Sigmoid colon (tissue), 7 donors: ENCODE measurements around the gene C4A. TPM values are rescaled to one million over a fixed set of nuclear protein-coding genes. Genes with fewer than 3 reads are reported as not detected.
"Not testable (repeated sequence)": the region's sequence is repeated elsewhere in the genome, so short reads cannot be mapped to it uniquely, and the experiment has no call there.

Experiments
- DNase-seq: peaks from one replicate; pipeline ENCODE4 v3.0.0-alpha.2; 2019
- H3K27ac ChIP-seq, 4 donors: fragments of 200-600 bp; sonication (generic); one replicate each; pipeline ENCODE4 v1.5.1; 2016 to 2019; ENCODE audit warnings: mild to moderate bottlenecking in 1 of 4
- H3K27me3 ChIP-seq, 3 donors: fragments of 200-600 bp; sonication (generic); one replicate each; pipeline ENCODE4 v1.5.1; 2019; ENCODE audit warnings: mild to moderate bottlenecking in 1 of 3
- H3K36me3 ChIP-seq, 4 donors: fragments of 200-600 bp; sonication (generic); one replicate each; pipeline ENCODE4 v1.5.1; 2016 to 2019
- H3K4me1 ChIP-seq, 4 donors: fragments of 200-600 bp; sonication (generic); one replicate each; pipeline ENCODE4 v1.5.1; 2017 to 2019
- H3K4me3 ChIP-seq, 4 donors: fragments of 200-600 bp; sonication (generic); one replicate each; pipeline ENCODE4 v1.5.1; 2017 to 2019; ENCODE audit warnings: mild to moderate bottlenecking in 2 of 4, moderate library complexity in 1 of 4
- H3K9me3 ChIP-seq, 4 donors: fragments of 200-600 bp in 3 of 4; sonication (generic) in 3 of 4; one replicate each; pipeline versions ENCODE4 v1.5.1 to v1.6.1; 2013 to 2019
- POLR2A ChIP-seq, 2 donors: fragments of 450-650 bp; IDR thresholded peaks; one replicate each; pipeline ENCODE4 v1.6.1; 2016; ENCODE audit warnings: antibody characterized with exemption in 2 of 2, mild to moderate bottlenecking in 2 of 2, moderate library complexity in 2 of 2
- POLR2AphosphoS5 ChIP-seq, 4 donors: sonication (generic); formaldehyde crosslinking; IDR thresholded peaks; one replicate each; pipeline ENCODE4 v1.6.1; 2017; ENCODE audit warnings: antibody characterized with exemption in 4 of 4
- WGBS, 2 donors: extraction: QIAGEN DNeasy Blood & Tissue Kit; methylation state at CpG; one replicate each; pipeline ENCODE4 v1.1.7; 2013; 5-methylcytosine and 5-hydroxymethylcytosine counted together
- intact Hi-C: fragments of 100-400 bp; cut with DNase I; formaldehyde crosslinking; loops from one replicate; pipeline ENCODE4 v1.15.1; 2023
- polyA plus RNA-seq, 3 donors: library from polyadenylated mRNA; stranded (reverse); fragments of 200-250 nt; gene quantifications; one replicate each; pipeline ENCODE4 v1.2.3, GENCODE V29; 2013
- total RNA-seq, 4 donors: library from RNA; depleted of rRNA; stranded (reverse); fragments of >200 nt; gene quantifications; one replicate each; pipeline ENCODE4 v1.1.0, GENCODE V29; 2016
- TF ChIP-seq, protein P1 (sequence below), 4 experiments: fragments of 450-650 bp in 3 of 4; fragments of 200-600 bp in 1 of 4; IDR thresholded peaks; one replicate each; pipeline ENCODE4 v1.5.1; 2016 to 2019; ENCODE audit warnings: antibody characterized with exemption in 4 of 4, mild to moderate bottlenecking in 3 of 4, moderate library complexity in 2 of 4
- donor health status: healthy with polysubstance abuse.
- donor health status: Bipolar disorder and iron deficiency.
- donor health status: healthy.

The C4A gene
- total and polyA plus RNA-seq, 7 donors: 2.3 to 254 (median 63.4) TPM

DNA sequence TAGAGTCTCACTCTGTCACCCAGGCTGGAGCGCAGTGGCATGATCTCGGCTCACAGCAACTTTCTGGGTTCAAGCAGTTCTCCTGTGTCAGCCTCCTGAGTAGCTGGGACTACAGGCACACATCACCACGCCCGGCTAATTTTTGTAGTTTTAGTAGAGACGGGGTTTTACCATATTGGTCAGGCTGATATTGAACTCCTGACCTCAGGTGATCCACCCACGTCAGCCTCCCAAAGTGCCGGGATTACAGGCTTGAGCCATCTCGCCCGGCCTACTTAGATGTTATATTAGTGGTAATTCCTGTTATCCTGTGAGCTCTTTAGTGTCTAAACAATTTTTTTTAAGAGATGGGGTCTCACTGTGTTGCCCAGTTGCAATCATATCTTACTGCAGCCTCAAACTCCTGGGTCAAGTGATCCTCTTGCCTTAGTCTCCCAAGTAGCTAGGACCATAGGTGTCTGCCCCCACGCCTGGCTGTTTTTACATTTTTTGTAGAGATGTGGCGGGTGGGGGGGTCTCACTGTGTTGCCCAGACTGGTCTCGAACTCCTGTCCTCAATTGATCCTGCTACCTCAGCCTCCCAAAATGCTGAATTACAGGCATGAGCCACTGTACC lies 3.9 kb upstream of the C4A start:
- Histone ChIP-seq H3K9me3 (no peaks in the 10 kb centered on the region), H3K4me1 (peaks cover 0 to 13% (median 8%) of the 10 kb centered on the region in 4 donors), H3K4me3 (no peak overlapping the region), H3K27me3 (no peaks in the 10 kb centered on the region), H3K27ac (no peak overlapping the region), H3K36me3 (peaks cover 0 to 11% (median 9%) of the 10 kb centered on the region in 4 donors)
- 95 to 96% methylated on average over 12 of the region's 12 CpGs for WGBS, 2 donors
- peak; percentile 46 for DNase-seq
- intact Hi-C loops: loop anchor here (10.0 kb wide), 1 partner anchor 217 kb away; the partner anchor contains the start of genes GPSM3 and PBX2
- no peak for TF ChIP-seq POLR2A (IDR thresholded peaks at IDR 0.05)
- TF ChIP-seq, protein P1, sequence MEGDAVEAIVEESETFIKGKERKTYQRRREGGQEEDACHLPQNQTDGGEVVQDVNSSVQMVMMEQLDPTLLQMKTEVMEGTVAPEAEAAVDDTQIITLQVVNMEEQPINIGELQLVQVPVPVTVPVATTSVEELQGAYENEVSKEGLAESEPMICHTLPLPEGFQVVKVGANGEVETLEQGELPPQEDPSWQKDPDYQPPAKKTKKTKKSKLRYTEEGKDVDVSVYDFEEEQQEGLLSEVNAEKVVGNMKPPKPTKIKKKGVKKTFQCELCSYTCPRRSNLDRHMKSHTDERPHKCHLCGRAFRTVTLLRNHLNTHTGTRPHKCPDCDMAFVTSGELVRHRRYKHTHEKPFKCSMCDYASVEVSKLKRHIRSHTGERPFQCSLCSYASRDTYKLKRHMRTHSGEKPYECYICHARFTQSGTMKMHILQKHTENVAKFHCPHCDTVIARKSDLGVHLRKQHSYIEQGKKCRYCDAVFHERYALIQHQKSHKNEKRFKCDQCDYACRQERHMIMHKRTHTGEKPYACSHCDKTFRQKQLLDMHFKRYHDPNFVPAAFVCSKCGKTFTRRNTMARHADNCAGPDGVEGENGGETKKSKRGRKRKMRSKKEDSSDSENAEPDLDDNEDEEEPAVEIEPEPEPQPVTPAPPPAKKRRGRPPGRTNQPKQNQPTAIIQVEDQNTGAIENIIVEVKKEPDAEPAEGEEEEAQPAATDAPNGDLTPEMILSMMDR (IDR thresholded peaks at IDR 0.05): no peak

DNA sequence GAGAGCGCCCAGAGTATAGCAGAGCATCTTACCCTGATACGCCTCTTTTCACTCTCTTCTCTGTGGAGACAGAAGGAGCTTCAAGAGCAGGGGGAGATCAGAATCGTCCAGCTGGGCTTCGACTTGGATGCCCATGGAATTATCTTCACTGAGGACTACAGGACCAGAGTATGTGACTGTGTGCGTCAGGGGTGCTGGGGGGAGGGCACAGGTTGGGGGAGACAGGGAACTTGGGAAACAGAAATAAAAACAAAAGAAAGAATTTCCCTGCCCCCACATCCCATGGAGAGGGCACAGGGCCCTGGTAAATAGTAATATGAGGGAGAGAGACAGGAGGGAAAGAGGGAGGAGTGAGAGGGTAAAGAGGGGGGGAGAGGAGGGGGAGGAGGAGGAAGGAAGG lies 3.0 kb upstream of the C4A start:
- WGBS, 2 donors: 85 to 95% methylated on average over 5 of the region's 5 CpGs
- no peak for TF ChIP-seq POLR2AphosphoS5 (IDR thresholded peaks at IDR 0.05)
- TF ChIP-seq, protein P1 (IDR thresholded peaks at IDR 0.05): no peak
- Histone ChIP-seq H3K27me3 (no peaks in the 10 kb centered on the region), H3K27ac (no peak overlapping the region), H3K9me3 (no peaks in the 10 kb centered on the region), H3K36me3 (peaks cover 0 to 11% (median 9%) of the 10 kb centered on the region in 4 donors), H3K4me3 (no peak overlapping the region), H3K4me1 (peaks cover 0 to 4% (median 0%) of the 10 kb centered on the region in 4 donors)
- intact Hi-C loops: loop anchor here (10.0 kb wide), 1 partner anchor 216 kb away; the partner anchor contains the start of genes GPSM3 and PBX2
- DNase-seq: no peak

DNA sequence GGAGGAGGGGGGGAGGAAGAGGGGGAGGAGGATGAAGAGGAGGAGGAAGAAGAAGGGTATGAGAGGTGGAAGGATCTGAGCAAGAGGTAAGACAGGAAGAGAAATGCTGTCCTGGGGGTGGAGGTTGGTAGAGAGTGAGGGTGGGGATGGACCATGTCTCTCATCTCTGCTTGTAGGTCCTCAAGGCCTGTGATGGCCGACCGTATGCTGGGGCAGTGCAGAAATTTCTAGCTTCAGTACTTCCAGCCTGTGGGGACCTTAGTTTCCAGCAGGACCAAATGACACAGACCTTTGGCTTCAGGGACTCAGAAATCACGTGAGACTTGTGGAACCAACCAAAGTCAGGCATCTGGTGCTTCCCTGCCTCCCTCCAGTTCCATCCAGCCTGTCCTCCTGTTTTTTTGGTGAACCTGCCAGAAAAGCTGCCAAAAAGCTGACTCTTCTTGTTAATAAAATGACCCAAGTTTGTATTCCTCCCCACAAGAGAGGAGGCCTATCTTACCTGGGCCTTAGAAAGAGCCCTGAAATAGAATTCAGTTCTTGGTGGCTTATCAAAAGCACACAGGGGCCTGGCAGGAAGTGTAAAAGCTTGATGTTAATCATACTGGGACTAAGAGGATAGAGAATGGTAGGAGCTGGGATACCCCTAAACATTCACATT lies 2.5 kb upstream of the C4A start:
- H3K4me3 ChIP-seq: no peak overlapping the region
- H3K36me3 ChIP-seq: peaks cover 0 to 11% (median 9%) of the 10 kb centered on the region in 4 donors
- H3K27me3 ChIP-seq: no peaks in the 10 kb centered on the region
- 88 to 96% methylated on average over 3 of the region's 3 CpGs for WGBS, 2 donors
- peak; percentile 46 for DNase-seq
- no peaks in the 10 kb centered on the region for H3K4me1 ChIP-seq
- TF ChIP-seq, protein P1 (IDR thresholded peaks at IDR 0.05): no peak
- H3K9me3 ChIP-seq: no peaks in the 10 kb centered on the region
- intact Hi-C loops: loop anchor here (10.0 kb wide), 1 partner anchor 215 kb away; the partner anchor contains the start of genes GPSM3 and PBX2
- peak overlapping the region in 2 of 4 donors; percentile 1 to 17 for H3K27ac ChIP-seq

DNA sequence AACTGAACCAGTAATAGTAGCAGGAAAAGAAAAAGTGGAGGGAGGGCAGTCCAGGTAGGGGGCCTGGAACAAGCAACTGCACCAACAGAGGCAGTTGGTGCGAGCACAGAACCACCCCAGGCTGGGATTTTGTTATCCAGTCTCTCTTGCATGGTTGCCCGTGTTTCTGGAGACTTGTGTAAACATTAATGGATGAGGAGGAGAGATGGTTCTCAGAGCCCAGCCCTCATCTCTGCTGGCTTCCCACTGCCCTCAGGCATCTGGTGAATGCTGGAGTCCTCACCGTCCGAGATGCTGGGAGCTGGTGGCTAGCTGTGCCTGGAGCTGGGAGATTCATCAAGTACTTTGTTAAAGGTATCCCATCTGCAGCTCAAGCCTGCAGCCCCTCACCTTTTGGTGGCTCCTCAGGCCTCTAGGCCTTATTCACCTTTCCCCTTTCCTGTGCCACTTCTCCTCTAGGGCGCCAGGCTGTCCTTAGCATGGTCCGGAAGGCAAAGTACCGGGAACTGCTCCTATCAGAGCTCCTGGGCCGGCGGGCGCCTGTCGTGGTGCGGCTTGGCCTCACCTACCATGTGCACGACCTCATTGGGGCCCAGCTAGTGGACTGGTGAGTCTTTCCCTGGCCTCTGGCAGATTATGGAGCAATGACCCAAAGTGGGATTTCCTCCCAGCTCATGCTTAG lies 1.5 kb upstream of the C4A start:
- H3K4me1 ChIP-seq, intact Hi-C loops, H3K9me3 ChIP-seq, H3K27me3 ChIP-seq, H3K4me3 ChIP-seq, H3K27ac ChIP-seq: not testable (repeated sequence)
- peak; percentile 39 for DNase-seq
- 92 to 95% methylated on average over 13 of the region's 13 CpGs for WGBS, 2 donors
- H3K36me3 ChIP-seq: peaks cover 0 to 11% (median 9%) of the 10 kb centered on the region in 4 donors

DNA sequence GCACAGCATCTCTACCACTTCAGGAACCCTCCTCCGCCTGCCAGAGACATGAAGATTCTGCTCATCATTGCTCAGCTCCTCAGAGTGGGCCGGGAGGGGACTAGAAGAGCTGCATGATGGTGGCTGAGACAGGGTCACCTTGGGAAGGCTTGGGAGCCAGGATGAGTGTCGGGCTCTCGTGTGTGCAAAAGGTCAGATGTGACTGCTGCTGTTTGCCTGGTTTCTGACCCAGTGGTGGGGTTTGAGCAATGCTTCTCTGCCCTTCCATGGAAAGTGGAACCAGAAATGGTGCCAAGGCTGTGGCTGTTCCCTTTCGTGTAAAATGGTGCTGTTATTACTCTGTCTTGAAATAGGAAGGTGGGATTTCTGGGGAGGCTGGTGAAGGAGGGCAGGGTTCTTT lies 859 bp upstream of the C4A start:
- DNase-seq, H3K4me3 ChIP-seq, H3K9me3 ChIP-seq, H3K4me1 ChIP-seq, intact Hi-C loops, H3K27ac ChIP-seq, H3K27me3 ChIP-seq: not testable (repeated sequence)
- no CpG with 5 or more reads among the region's 5 CpGs for WGBS, 2 donors
- peaks cover 0 to 11% (median 9%) of the 10 kb centered on the region in 4 donors for H3K36me3 ChIP-seq

DNA sequence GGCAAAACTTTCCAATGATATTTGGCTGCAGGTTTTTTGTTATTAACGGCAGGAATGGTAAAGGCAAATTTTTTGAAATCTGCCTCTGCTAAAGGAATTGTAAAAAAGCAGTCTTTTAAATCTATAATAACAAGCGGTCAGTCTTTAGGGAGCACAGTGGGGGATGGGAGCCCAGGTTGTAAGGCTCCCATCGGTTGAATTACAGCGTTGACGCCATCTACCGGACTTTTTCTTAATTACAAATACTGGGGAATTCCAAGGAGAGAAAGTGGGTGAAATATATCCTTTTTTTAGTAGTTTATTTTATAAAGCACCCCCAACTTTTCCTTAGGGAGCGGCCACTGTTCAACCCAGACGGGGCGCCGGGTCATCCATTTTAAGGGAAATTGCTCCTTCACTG lies 7.5 kb downstream of the C4A start:
- H3K9me3 ChIP-seq, H3K4me1 ChIP-seq, H3K36me3 ChIP-seq, DNase-seq, H3K4me3 ChIP-seq, H3K27ac ChIP-seq, H3K27me3 ChIP-seq, intact Hi-C loops: not testable (repeated sequence)
- no CpG with 5 or more reads among the region's 10 CpGs for WGBS, 2 donors

DNA sequence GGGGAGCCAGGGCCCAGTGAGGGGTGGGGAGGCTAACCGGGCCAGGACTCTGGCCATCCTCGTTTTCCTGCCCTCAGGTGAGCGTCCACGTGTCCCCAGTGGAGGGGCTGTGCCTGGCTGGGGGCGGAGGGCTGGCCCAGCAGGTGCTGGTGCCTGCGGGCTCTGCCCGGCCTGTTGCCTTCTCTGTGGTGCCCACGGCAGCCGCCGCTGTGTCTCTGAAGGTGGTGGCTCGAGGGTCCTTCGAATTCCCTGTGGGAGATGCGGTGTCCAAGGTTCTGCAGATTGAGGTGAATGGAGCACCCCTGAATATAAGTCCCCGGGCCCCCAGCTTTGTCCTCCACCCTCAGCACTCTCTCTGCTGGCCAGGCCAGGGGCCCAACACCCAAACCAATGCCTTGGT lies 12.6 kb downstream of the C4A start:
- peak; percentile 40 for DNase-seq
- H3K27me3 ChIP-seq, H3K27ac ChIP-seq, H3K4me1 ChIP-seq, H3K4me3 ChIP-seq, H3K36me3 ChIP-seq, H3K9me3 ChIP-seq, intact Hi-C loops: not testable (repeated sequence)
- 94 to 97% methylated on average over 9 to 10 of the region's 14 CpGs for WGBS, 2 donors

DNA sequence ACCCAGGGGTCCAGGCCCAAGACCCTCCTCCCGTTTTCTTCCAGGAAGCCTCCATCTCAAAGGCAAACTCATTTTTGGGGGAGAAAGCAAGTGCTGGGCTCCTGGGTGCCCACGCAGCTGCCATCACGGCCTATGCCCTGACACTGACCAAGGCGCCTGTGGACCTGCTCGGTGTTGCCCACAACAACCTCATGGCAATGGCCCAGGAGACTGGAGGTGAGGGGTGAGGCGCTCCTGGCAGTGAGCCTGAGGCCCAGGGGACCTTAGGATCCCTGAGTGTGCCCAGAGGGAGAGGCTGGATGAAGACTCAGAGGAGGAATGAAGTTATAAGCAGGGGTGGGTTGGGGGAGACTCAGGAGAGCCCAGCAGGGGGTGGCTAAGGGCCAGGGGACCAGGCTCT lies 14.5 kb downstream of the C4A start:
- WGBS, 2 donors: 92 to 94% methylated on average over 6 of the region's 6 CpGs
- H3K27me3 ChIP-seq, H3K36me3 ChIP-seq, H3K4me1 ChIP-seq, intact Hi-C loops, H3K27ac ChIP-seq, H3K9me3 ChIP-seq, H3K4me3 ChIP-seq: not testable (repeated sequence)
- peak; percentile 53 for DNase-seq

DNA sequence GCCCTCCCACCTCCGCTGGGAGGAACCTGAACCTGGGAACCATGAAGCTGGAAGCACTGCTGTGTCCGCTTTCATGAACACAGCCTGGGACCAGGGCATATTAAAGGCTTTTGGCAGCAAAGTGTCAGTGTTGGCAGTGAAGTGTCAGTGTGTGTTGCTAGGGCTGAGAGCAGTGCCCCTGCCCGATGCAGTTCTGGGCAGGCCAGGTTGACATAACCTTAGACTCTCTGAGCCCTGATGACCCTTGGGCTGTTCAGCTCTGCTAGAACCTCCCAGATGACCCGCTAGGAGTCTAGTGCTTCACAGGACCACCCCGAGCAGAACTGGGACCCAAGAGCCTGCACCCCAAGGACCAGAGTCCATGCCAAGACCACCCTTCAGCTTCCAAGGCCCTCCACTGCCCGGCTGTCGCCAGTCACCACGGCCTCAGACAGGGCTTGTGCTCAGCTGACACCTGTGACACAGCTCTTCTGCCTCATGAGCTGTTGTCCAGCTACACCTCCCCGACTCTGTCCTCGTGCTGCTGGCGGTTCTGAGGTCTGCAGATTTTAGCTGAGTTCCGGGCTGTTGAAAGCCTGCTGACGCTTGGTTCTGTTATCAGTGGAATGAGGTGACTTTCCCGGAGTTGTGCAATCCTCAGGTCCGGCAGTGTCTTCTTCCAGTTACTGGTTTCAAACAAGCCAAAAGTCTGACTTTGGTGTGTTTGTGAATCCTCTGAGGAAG lies 20.9 kb downstream of the C4A start:
- H3K4me3 ChIP-seq, DNase-seq, H3K9me3 ChIP-seq, H3K36me3 ChIP-seq, H3K27me3 ChIP-seq, intact Hi-C loops, H3K27ac ChIP-seq, H3K4me1 ChIP-seq: not testable (repeated sequence)
- no CpG with 5 or more reads among the region's 15 CpGs for WGBS, 2 donors
